A204.1 (cell line): ENCODE measurements around the gene COL11A1.
"Not testable (repeated sequence)": the region's sequence is repeated elsewhere in the genome, so short reads cannot be mapped to it uniquely, and the experiment has no call there.

Experiments used
- FAIRE-seq: peaks from 2 replicates; lab custom pipeline; 2012; peaks lifted over from hg19 to GRCh38; lab: Jason Lieb, UNC

COL11A1 gene

DNA sequence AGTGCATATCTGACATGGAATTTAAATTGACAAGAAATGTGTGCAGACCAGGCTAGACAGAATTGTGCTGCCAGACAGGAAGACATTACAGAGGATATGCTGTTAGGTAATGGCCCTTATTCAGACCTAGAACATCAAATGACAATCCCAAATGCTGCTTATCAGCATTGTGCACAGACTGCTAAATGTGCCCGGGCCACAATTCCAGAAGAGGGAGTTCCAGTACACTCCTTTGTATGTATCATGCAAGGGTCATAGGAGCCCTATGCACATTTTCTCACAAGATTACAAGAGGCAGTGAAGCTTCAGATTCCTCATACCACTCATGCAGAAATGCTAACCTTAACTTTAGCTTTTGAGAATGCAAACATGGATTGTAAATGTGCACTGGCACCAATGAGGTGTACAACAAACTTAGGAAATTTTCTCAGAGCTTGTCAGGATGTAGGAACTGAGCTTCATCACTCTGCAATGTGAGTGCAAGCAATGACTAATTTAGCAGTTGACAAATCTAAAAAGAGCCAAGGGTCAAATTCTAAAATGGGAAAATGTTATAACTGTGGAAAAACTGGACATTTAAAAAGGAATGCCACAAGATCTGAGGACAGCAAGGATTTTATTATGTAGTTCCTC lies 273.5 kb downstream of the COL11A1 start:
- FAIRE-seq: no peak

DNA sequence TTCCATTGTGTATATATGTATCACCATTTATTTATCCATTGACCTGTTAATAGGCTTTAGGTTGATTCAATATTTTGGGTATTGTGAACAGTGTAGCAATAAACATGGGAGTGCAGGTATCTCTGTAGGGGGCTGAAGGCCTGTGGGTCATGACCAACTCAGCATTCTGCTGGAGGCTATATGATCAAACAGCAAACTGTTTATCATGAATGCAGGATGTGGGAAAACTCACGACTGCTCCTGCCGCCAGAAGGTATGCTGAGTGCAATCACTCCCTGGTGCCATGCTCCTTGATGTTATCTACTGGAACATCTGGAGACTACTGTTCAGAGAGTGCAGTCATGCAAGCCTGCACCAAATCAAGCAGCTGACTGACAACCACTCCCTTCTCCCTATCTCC lies 275.2 kb downstream of the COL11A1 start:
- no peak for FAIRE-seq

DNA sequence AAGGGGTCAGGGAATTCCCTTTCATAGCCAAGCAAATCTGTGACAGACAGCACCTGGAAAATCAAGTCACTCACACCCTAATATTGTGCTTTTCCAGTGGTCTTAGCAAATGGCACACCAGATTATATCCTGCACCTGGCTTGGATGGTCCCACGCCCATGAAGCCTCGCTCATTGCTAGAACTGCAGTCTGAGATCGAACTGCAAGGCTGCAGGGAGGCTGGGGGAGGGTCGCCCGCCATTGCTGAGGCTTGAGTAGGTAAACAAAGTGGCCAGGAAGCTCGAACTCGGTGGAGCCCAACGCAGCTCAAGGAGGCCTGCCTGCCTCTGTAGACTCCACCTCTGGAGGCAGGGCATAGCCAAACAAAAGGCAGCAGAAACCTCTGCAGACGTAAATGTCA lies 281.6 kb downstream of the COL11A1 start:
- not testable (repeated sequence) for FAIRE-seq
